Measurements from ENCODE around the gene EID3. TPM values are rescaled to one million over a fixed set of nuclear protein-coding genes. Genes with fewer than 3 reads are reported as not detected.

Gene EID3
- total RNA-seq, 4 donors from 2014 or later, result 0.51 to 3.4 (median 1.00) TPM

DNA sequence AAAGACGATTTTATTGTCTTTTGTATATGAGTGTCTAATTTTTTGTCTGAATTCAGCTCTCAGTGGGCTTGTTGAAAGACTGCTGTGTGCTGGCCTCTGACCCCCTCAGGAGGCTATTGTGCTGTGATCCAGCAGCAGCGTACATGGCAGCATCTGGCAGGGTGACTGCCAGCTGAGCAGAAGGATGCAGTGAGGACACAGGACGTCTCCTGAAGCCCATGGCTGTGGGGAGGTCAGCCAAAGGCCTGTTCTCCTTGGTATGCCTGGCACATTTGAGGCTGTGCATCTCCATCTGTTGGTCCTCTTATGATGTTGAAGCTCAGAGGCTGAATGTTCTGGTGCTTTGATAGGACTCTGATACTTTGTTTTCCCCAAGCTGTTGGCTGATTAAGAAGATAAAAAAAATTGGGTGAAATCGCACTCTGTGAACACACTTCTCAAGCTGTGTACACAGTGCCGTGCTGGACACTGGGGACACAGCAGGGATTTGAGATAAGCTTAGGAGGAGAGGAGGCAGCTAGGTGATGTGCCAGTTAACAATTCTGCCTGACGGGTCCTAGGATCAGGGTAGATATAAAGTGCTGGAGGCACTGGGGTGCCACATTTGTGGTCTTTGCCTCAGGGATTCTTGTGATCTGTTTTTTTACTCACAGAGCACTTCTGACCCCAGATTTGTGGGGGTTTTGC is 37.5 kb downstream of the EID3 start:
- no peak overlapping the region for H3K27ac ChIP-seq
- ATAC-seq, result no peak
- in situ Hi-C loops (cut with MboI; ENCODE audit: low sequenced_read_pairs in 4 of 4), result no loop called here
- H3K4me1 ChIP-seq, result peaks cover 18 to 29% of the 10 kb centered on the region in 2 donors
- H3K36me3 ChIP-seq, result peaks cover 2 to 87% of the 10 kb centered on the region in 2 donors
- H3K27me3 ChIP-seq, result no peaks in the 10 kb centered on the region
- no peak for TF ChIP-seq POLR2A (IDR thresholded peaks at IDR 0.05)
- TF ChIP-seq CTCF (IDR thresholded peaks at IDR 0.05 in 4 of 5, conservative IDR thresholded peaks at IDR 0.05 in 1 of 5), result no peak
- intact Hi-C loops (cut with DNase I; ENCODE audit: low total_unique reads), result no loop called here
- H3K9me3 ChIP-seq, result no peaks in the 10 kb centered on the region
- H3K4me3 ChIP-seq, result no peak overlapping the region
- no peak for DNase-seq

DNA sequence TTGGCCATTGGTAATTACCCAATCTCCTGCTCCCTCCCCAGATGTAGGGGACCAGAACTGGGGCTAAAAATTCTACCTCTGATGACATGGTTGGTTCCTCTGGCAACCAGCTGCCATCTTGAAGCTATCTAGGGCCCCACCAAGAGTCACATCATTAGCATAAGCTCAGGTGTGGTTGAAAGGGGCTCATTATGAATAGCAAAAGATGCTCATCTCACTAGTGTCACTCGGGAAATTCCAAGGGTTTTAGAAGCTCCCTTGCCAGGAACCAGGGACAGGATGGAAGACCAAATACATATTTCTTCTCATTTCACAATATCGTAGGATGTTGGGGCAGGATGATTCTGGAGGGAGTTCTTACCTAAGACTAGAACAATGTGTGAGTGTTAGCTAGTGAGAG is 38.6 kb downstream of the EID3 start:
- in situ Hi-C loops (cut with MboI; ENCODE audit: low sequenced_read_pairs in 4 of 4) (no loop called here), intact Hi-C loops (cut with DNase I; ENCODE audit: low total_unique reads) (no loop called here)
- Histone ChIP-seq H3K4me1 (peaks cover 28 to 40% of the 10 kb centered on the region in 2 donors), H3K27ac (no peak overlapping the region), H3K4me3 (no peak overlapping the region), H3K9me3 (no peaks in the 10 kb centered on the region), H3K36me3 (peaks cover 2 to 87% of the 10 kb centered on the region in 2 donors), H3K27me3 (no peaks in the 10 kb centered on the region)
- no peak for TF ChIP-seq POLR2A (IDR thresholded peaks at IDR 0.05)
- no peak for TF ChIP-seq CTCF (IDR thresholded peaks at IDR 0.05 in 4 of 5, conservative IDR thresholded peaks at IDR 0.05 in 1 of 5)
- ATAC-seq (no peak), DNase-seq (no peak)

DNA sequence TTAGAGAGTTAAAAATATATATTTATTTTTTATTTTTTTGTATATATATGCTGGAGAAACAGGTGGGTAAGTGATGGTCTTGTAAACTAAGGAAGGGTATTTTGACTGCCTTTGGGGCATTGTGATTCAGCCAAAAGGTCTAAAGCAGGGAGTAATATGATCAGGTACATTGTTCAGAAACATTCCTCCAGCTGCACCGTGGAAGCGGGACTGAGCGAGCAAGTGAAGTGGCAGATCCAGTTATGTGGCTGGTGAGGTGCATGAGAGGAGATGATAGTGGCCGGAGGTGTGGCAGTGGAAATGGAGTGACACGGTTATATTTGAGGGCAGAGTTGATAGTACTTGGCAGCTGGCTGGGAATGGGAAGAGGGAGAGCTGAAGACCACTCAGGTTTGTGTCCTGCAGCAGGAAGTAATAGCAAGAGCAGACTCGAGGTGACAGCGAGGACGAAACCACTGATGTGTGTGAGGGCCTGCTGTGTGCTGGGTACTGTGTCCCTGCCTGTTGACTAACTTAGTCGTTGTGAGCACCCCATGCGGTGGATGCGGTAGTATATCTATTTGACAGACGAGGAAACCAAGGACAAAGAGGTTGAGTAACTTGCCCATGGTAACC is 39.2 kb downstream of the EID3 start:
- no peak overlapping the region for H3K4me3 ChIP-seq
- peaks cover 2 to 82% of the 10 kb centered on the region in 2 donors for H3K36me3 ChIP-seq
- intact Hi-C loops (cut with DNase I; ENCODE audit: low total_unique reads) (no loop called here), in situ Hi-C loops (cut with MboI; ENCODE audit: low sequenced_read_pairs in 4 of 4) (no loop called here)
- DNase-seq (no peak), ATAC-seq (no peak)
- no peaks in the 10 kb centered on the region for H3K9me3 ChIP-seq
- no peak overlapping the region for H3K27ac ChIP-seq
- peaks cover 30 to 46% of the 10 kb centered on the region in 2 donors for H3K4me1 ChIP-seq
- no peaks in the 10 kb centered on the region for H3K27me3 ChIP-seq
- TF ChIP-seq CTCF (IDR thresholded peaks at IDR 0.05 in 4 of 5, conservative IDR thresholded peaks at IDR 0.05 in 1 of 5) (no peak), POLR2A (IDR thresholded peaks at IDR 0.05) (no peak)

GRCh38 chr12:104344682-104345081 is 41.1 kb downstream of the EID3 start:
- H3K27me3 ChIP-seq, result no peaks in the 10 kb centered on the region
- no peaks in the 10 kb centered on the region for H3K9me3 ChIP-seq
- H3K36me3 ChIP-seq, result peaks cover 2 to 82% of the 10 kb centered on the region in 2 donors
- no peak overlapping the region for H3K4me3 ChIP-seq
- no peak for ATAC-seq
- no peak for DNase-seq
- TF ChIP-seq CTCF (IDR thresholded peaks at IDR 0.05 in 4 of 5, conservative IDR thresholded peaks at IDR 0.05 in 1 of 5), result no peak
- TF ChIP-seq POLR2A (IDR thresholded peaks at IDR 0.05), result no peak
- in situ Hi-C loops (cut with MboI; ENCODE audit: low sequenced_read_pairs in 4 of 4), result no loop called here
- peaks cover 34 to 59% of the 10 kb centered on the region in 2 donors for H3K4me1 ChIP-seq
- H3K27ac ChIP-seq, result peak overlapping the region in 2 of 4 donors; percentile 19 to 27
- intact Hi-C loops (cut with DNase I; ENCODE audit: low total_unique reads), result no loop called here

Data from gastrocnemius medialis (tissue), 4 donors.